ENCODE results near the gene ANKRD33B.

The ANKRD33B gene

DNA sequence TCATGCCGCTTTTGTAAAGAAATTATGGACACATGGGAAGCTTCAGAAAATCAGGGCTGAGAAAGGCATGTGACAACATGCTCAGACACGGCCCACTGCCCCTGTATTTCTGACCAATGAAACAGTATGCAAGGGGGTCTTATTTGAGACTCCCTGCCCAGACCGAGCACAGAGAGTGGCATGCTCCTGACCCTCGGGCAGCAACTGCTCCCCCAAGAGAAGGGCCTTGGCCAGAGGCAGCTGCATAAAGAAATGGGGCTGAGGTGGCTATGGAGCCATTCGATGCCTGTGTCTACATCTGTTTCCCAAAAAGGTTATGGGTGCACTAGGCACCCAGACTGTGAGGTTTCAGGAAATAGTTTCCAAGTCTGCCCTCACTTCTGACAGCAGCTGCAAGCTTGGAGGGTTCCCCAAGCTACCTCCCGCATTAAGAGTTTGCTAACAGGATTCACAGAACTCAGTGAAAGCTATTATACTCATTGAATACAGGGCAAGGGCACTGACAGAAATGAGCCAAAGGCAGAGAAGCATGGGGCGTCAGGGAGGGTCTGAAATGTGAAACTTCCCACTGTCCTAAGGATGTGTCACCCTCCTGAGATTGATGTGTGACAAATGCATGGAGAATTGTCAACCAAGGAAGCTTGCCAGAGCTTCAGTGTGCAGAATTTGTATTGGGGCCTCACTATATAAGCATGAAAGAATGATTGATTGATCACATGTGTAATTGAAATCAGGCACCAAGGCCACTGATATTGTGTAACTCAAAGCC is 102.8 kb downstream of the ANKRD33B start:
- Histone ChIP-seq H3K4me3 (ENCODE audit: low read depth in 1 of 2, low read length in 1 of 2) (no peak overlapping the region), H3K9me3 (no peaks in the 10 kb centered on the region), H3K27me3 (no peaks in the 10 kb centered on the region), H3K36me3 (no peaks in the 10 kb centered on the region), H3K27ac (no peak overlapping the region), H3K4me1 (ENCODE audit: control insufficient read depth in 1 of 2, insufficient read depth in 1 of 2, low read depth in 1 of 2, low read length in 1 of 2) (peaks cover 11 to 12% of the 10 kb centered on the region in 2 experiments)
- TF ChIP-seq, protein P1, sequence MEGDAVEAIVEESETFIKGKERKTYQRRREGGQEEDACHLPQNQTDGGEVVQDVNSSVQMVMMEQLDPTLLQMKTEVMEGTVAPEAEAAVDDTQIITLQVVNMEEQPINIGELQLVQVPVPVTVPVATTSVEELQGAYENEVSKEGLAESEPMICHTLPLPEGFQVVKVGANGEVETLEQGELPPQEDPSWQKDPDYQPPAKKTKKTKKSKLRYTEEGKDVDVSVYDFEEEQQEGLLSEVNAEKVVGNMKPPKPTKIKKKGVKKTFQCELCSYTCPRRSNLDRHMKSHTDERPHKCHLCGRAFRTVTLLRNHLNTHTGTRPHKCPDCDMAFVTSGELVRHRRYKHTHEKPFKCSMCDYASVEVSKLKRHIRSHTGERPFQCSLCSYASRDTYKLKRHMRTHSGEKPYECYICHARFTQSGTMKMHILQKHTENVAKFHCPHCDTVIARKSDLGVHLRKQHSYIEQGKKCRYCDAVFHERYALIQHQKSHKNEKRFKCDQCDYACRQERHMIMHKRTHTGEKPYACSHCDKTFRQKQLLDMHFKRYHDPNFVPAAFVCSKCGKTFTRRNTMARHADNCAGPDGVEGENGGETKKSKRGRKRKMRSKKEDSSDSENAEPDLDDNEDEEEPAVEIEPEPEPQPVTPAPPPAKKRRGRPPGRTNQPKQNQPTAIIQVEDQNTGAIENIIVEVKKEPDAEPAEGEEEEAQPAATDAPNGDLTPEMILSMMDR (IDR thresholded peaks at IDR 0.05) = no peak

DNA sequence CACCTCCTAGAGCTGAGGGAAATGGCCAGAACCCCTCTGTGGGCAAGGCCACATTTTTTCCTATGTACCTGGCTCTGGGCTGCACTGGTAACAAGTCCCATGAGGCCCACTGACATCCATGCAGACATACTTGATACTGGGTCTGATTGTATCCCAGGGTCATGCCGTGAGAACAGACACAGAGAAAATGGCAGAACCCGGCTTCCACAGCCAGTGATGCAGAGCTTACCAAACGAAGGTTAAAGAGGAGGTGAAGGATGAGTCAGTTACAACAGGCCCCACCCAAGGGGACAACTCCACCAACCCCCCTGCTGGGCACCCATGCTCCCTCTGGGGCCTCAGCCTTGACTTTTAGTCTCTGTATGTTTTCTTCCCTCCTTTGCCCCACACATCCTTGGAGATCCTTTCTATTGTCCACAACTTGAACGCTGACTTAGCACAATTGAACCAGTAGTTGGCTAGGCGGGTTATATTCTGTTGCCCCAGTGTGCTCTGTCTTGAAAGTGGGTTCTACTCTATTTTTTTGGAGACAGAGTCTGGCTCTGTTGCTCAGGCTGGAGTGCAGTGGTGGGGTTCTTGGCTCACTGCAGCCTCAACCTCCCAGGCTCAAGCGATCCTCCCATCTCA is 103.7 kb downstream of the ANKRD33B start:
- Histone ChIP-seq H3K27me3 (no peaks in the 10 kb centered on the region), H3K36me3 (no peaks in the 10 kb centered on the region), H3K27ac (no peak overlapping the region), H3K4me3 (ENCODE audit: low read depth in 1 of 2, low read length in 1 of 2) (no peak overlapping the region), H3K9me3 (no peaks in the 10 kb centered on the region), H3K4me1 (ENCODE audit: control insufficient read depth in 1 of 2, insufficient read depth in 1 of 2, low read depth in 1 of 2, low read length in 1 of 2) (peaks cover 9 to 12% of the 10 kb centered on the region in 2 experiments)
- TF ChIP-seq, protein P1 (IDR thresholded peaks at IDR 0.05) = no peak

DNA sequence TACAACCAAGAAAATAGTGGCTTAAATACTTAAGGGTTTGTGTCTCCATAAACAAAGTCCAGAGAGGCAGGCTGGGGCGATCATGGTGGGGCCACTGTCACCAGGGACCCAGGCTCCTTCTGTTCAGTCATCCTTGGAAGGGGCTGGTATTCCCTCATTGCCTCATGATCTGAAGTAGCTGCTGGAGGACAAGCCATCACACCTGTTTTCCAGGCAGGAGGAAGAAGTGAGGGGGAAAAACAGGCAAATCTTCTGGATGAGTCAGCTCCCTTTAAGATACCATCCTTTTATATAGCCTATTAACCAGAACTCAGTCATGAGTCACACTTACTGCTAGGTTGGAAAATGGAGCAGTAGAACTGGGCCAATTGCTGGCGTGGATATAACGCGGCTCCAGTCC is 104.8 kb downstream of the ANKRD33B start:
- peaks cover 8 to 12% of the 10 kb centered on the region in 2 experiments for H3K4me1 ChIP-seq (ENCODE audit: control insufficient read depth in 1 of 2, insufficient read depth in 1 of 2, low read depth in 1 of 2, low read length in 1 of 2)
- no peaks in the 10 kb centered on the region for H3K9me3 ChIP-seq
- TF ChIP-seq, protein P1 (IDR thresholded peaks at IDR 0.05) = no peak
- no peak overlapping the region for H3K4me3 ChIP-seq (ENCODE audit: low read depth in 1 of 2, low read length in 1 of 2)
- H3K36me3 ChIP-seq = no peaks in the 10 kb centered on the region
- no peak overlapping the region for H3K27ac ChIP-seq
- H3K27me3 ChIP-seq = no peaks in the 10 kb centered on the region

DNA sequence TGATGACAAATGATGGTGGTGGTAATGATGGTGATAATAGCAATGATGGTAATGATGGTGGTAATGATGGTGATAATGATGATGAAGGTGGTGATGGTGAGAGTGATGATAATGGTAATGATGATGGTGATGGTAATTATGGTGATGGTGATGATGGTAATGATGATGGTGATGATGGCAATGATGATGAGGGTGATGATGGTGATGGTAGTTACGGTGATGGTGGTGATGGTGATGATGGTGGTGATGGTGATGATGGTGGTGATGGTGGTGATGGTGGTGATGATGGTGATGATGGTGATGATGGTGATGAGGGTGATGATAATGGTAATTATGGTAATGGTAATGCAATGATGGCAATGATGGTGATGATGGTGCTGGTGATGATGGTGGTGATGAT is 106.1 kb downstream of the ANKRD33B start:
- H3K27me3 ChIP-seq = no peaks in the 10 kb centered on the region
- H3K4me3 ChIP-seq (ENCODE audit: low read depth in 1 of 2, low read length in 1 of 2) = no peak overlapping the region
- H3K4me1 ChIP-seq (ENCODE audit: control insufficient read depth in 1 of 2, insufficient read depth in 1 of 2, low read depth in 1 of 2, low read length in 1 of 2) = peaks cover 8 to 12% of the 10 kb centered on the region in 2 experiments
- H3K36me3 ChIP-seq = no peaks in the 10 kb centered on the region
- no peak overlapping the region for H3K27ac ChIP-seq
- no peaks in the 10 kb centered on the region for H3K9me3 ChIP-seq
- TF ChIP-seq, protein P1 (IDR thresholded peaks at IDR 0.05) = no peak

DNA sequence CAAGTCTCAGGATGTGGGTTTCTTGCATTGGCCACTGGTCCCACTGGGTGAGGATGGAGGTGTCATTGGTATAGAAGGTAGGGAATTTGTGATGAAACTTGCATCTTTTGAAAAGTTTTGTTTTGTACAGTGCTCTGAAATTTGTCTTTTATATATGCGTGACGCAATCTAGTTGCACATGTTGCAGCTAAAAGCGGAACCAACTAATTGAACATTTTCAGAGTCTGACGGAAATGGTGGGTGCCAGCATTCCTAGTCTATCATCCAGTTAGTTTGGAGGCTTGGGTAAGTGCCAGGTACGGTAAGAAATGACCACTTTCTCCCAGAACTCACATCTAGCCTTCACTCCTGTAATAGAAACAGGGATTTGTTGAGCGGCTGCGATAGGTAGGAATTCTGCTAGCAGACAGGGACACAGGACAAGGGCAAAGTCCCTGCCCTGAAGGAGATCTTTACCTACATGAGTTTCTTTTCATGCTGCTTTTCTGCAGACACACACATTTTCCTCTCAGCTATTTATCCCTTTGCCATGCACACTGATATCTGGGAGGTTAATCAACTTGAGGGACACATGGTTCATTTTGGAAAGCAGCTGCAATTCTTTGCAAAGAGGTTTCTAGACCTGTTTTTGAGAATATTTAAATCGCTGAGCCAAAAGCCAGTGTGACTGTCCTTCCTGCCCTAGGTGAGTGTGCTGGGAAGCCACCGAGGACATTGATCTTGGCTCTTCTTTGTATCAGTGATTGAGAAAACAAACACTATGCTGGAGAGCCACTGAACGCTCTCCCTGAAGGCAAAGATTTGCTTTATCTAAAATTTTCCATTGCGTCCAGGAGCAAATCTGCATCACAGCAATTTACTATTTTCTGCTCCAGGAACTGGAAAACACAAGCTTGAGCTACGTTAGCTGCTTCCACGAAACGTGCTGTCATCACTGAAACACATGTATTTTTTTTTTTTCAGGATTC is 107.5 kb downstream of the ANKRD33B start:
- TF ChIP-seq, protein P1 (IDR thresholded peaks at IDR 0.05) = no peak

More for the DNA sequence above, 107.5 kb downstream of the ANKRD33B start:
- H3K4me3 ChIP-seq (ENCODE audit: low read depth in 1 of 2, low read length in 1 of 2) = no peak overlapping the region
- H3K4me1 ChIP-seq (ENCODE audit: control insufficient read depth in 1 of 2, insufficient read depth in 1 of 2, low read depth in 1 of 2, low read length in 1 of 2) = peaks cover 8 to 12% of the 10 kb centered on the region in 2 experiments
- no peaks in the 10 kb centered on the region for H3K9me3 ChIP-seq
- no peaks in the 10 kb centered on the region for H3K36me3 ChIP-seq
- H3K27ac ChIP-seq = no peak overlapping the region
- no peaks in the 10 kb centered on the region for H3K27me3 ChIP-seq
